ENCODE data around the gene KLRF2. TPM values are rescaled to one million over a fixed set of nuclear protein-coding genes. Genes with fewer than 3 reads are reported as not detected.

KLRF2 gene
- total RNA-seq, 1 donor from 2014 or later, result not detected

DNA sequence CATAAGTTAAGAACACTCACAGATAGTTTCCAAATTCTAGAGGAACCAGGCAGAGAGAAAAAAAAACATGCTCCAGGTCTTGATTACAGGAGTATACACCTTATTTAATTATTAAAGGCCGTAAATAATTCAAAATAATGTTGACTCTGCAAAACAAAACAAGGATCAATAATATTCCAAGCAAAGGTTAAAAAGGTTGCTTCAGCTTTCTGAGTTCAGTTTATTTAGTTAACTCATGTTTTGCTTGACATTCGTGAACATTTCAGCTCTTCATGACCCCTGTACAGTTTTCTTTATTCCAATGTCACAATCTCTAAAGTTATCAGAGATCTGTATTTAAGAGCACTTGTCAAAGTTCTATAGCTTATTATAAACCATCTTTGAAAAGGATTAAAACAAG is 19.6 kb downstream of the KLRF2 start:
- H3K9me3 Mint-ChIP-seq (ENCODE audit: low read depth), result peaks cover 31% of the 10 kb centered on the region
- peaks cover 2% of the 10 kb centered on the region for H3K36me3 Mint-ChIP-seq (ENCODE audit: insufficient read depth)
- H3K4me1 Mint-ChIP-seq (ENCODE audit: low read depth), result peaks cover 6% of the 10 kb centered on the region
- H3K27ac Mint-ChIP-seq, result no peak overlapping the region
- no peak for DNase-seq (ENCODE audit: low spot score, unreplicated experiment)
- TF ChIP-seq, protein P1, sequence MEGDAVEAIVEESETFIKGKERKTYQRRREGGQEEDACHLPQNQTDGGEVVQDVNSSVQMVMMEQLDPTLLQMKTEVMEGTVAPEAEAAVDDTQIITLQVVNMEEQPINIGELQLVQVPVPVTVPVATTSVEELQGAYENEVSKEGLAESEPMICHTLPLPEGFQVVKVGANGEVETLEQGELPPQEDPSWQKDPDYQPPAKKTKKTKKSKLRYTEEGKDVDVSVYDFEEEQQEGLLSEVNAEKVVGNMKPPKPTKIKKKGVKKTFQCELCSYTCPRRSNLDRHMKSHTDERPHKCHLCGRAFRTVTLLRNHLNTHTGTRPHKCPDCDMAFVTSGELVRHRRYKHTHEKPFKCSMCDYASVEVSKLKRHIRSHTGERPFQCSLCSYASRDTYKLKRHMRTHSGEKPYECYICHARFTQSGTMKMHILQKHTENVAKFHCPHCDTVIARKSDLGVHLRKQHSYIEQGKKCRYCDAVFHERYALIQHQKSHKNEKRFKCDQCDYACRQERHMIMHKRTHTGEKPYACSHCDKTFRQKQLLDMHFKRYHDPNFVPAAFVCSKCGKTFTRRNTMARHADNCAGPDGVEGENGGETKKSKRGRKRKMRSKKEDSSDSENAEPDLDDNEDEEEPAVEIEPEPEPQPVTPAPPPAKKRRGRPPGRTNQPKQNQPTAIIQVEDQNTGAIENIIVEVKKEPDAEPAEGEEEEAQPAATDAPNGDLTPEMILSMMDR (IDR thresholded peaks at IDR 0.05; ENCODE audit: unreplicated experiment), result no peak
- H3K27me3 Mint-ChIP-seq, result no peaks in the 10 kb centered on the region
- H3K4me3 Mint-ChIP-seq (ENCODE audit: low read depth), result no peak overlapping the region

DNA sequence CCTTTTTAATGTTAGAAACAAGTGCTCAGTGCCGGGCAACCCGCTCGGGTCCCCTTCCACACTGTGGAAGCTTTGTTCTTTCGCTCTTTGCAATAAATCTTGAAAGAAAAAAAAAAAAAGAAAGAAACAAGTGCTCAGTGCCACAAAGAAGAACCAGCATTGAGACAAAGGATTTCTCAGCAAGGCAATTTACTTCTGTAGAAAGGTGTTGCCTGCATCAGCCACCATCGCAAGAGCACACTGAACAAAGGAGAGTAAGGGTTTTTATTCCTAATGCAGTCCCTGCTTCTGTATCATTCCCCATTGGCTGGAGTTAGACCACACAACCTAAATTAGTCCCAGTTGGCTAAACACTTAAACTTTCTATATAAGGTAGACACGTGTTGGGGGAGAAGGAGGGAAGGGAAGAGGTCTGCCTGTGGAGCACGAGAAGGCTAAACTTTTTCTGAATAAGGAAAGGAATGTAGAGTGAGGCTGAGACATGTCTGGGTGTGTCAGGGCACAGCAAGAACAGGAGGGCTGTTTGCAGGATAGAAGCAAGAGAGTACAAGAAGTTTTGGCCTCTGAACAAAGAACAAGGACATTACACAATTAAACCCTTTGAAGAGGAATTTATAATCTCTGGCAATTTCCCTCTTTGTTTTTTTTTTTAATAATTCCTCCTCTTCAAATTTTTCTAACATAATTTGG is 21.4 kb downstream of the KLRF2 start:
- Mint-ChIP-seq H3K4me1 (ENCODE audit: low read depth) (peaks cover 6% of the 10 kb centered on the region), H3K36me3 (ENCODE audit: insufficient read depth) (peaks cover 2% of the 10 kb centered on the region), H3K27ac (no peak overlapping the region), H3K4me3 (ENCODE audit: low read depth) (no peak overlapping the region), H3K9me3 (ENCODE audit: low read depth) (peaks cover 34% of the 10 kb centered on the region), H3K27me3 (no peaks in the 10 kb centered on the region)
- no peak for DNase-seq (ENCODE audit: low spot score, unreplicated experiment)
- TF ChIP-seq, protein P1 (IDR thresholded peaks at IDR 0.05; ENCODE audit: unreplicated experiment), result no peak

DNA sequence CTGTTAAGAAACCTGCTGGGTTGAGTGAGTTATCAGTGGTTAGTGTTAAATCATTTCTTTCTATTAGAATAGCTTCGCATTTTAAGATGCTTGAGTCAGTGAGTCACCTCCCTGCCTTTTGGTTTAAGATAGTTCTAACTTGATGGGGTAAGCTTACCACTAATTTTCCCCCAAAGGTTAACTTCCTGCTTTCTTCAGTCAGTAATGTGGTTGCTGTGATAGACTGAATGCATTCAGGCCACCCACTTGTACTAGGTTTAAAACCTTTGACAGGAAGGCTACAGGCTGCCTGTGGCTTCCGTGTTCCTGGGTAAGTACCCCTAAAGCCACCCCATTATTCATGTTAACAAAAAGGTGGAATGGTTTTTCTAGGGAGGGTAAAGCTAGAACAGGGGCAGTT is 25.6 kb downstream of the KLRF2 start:
- no peak for DNase-seq (ENCODE audit: low spot score, unreplicated experiment)
- Mint-ChIP-seq H3K4me3 (ENCODE audit: low read depth) (no peak overlapping the region), H3K36me3 (ENCODE audit: insufficient read depth) (peaks cover 9% of the 10 kb centered on the region), H3K4me1 (ENCODE audit: low read depth) (no peaks in the 10 kb centered on the region), H3K27ac (no peak overlapping the region), H3K27me3 (no peaks in the 10 kb centered on the region), H3K9me3 (ENCODE audit: low read depth) (peaks cover 61% of the 10 kb centered on the region)
- TF ChIP-seq, protein P1 (IDR thresholded peaks at IDR 0.05; ENCODE audit: unreplicated experiment), result no peak

DNA sequence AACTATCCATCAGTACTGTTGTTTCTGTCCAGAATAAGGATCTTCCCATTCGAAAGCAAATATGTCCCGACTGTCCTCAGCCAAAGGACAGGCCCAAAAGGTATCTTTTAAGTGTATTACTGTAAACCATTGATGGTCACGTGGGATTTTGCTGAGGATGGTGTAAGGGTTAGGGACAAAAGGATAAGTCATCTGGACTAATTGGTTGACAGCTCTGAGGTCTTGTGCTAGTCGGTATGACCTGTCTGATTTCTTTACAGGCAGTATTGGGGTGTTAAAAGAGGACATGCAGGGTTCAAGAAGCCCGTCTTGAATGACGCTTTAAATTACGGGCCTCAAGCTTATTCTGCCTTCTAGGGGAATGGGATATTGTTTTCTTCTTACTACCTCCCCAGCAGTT is 26.5 kb downstream of the KLRF2 start:
- Mint-ChIP-seq H3K36me3 (ENCODE audit: insufficient read depth) (peaks cover 9% of the 10 kb centered on the region), H3K27me3 (no peaks in the 10 kb centered on the region), H3K4me1 (ENCODE audit: low read depth) (no peaks in the 10 kb centered on the region), H3K4me3 (ENCODE audit: low read depth) (no peak overlapping the region), H3K9me3 (ENCODE audit: low read depth) (peaks cover 62% of the 10 kb centered on the region), H3K27ac (no peak overlapping the region)
- no peak for DNase-seq (ENCODE audit: low spot score, unreplicated experiment)
- TF ChIP-seq, protein P1 (IDR thresholded peaks at IDR 0.05; ENCODE audit: unreplicated experiment), result no peak

DNA sequence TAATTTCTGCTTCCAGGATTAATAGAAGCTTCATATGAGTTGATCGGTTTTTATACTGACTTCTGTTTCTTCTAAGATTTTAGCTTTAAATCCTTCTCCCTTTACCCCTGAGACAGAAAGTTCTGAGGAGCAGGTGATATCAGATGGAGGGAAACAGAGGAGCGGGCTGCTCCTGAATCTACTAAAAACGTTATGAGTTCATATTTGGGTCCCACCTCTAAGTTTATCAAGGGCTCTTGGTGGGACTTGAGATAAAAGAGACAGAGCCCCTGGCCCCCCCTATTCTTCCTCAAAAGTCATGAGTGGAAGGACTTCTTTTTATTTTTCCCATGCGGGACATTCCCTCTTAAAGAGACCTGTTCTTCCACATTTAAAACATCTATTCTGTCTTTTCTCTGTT is 27.1 kb downstream of the KLRF2 start:
- Mint-ChIP-seq H3K9me3 (ENCODE audit: low read depth) (peaks cover 58% of the 10 kb centered on the region), H3K27ac (no peak overlapping the region), H3K4me3 (ENCODE audit: low read depth) (no peak overlapping the region), H3K27me3 (no peaks in the 10 kb centered on the region), H3K36me3 (ENCODE audit: insufficient read depth) (peaks cover 9% of the 10 kb centered on the region), H3K4me1 (ENCODE audit: low read depth) (no peaks in the 10 kb centered on the region)
- TF ChIP-seq, protein P1 (IDR thresholded peaks at IDR 0.05; ENCODE audit: unreplicated experiment), result no peak
- DNase-seq (ENCODE audit: low spot score, unreplicated experiment), result no peak

Data from progenitor cell of endocrine pancreas (in vitro differentiated cells).